Right lobe of liver (tissue), 4 donors: ENCODE measurements around the gene HOXC10.

Experiments used
- POLR2A ChIP-seq: fragments of 450-650 bp; IDR thresholded peaks from one replicate; pipeline ENCODE4 v1.6.1; 2017; ENCODE audit warnings: antibody characterized with exemption, mild to moderate bottlenecking
- TF ChIP-seq, protein P1 (sequence below), 4 donors: fragments of 200-600 bp in 3 of 4; fragments of 450-650 bp in 1 of 4; IDR thresholded peaks; one replicate each; pipeline versions ENCODE4 v1.5.1 to v1.8.0; 2016 to 2022; ENCODE audit warnings: antibody characterized with exemption in 4 of 4, mild to moderate bottlenecking in 2 of 4
- donor health status: DM: no; HTN: no; CAD: no.
- donor health status: DM: no; HTN: no; CAD: no.
- donor health status: DM: no; HTN: yes; CAD: no.

DNA sequence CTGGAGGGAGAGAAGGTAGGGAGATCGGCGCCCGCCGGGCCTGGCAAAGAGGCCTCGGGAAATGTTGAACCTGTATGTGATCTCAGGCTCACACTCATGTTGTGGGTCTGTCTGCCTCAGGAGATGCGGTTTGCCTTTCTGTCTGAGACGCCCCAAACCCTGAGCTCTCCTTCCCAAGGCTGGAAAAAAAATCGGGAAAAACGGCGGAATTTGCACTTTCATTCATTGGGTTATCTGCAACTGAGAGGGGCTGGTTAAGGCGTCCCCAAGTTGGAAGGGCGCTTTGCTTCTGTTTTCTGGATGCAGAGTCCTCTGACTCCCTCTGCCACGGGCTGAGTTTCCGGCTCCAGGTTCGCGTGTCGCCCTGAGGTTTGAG, 10.0 kb downstream of the HOXC10 start:
- TF ChIP-seq, protein P1, sequence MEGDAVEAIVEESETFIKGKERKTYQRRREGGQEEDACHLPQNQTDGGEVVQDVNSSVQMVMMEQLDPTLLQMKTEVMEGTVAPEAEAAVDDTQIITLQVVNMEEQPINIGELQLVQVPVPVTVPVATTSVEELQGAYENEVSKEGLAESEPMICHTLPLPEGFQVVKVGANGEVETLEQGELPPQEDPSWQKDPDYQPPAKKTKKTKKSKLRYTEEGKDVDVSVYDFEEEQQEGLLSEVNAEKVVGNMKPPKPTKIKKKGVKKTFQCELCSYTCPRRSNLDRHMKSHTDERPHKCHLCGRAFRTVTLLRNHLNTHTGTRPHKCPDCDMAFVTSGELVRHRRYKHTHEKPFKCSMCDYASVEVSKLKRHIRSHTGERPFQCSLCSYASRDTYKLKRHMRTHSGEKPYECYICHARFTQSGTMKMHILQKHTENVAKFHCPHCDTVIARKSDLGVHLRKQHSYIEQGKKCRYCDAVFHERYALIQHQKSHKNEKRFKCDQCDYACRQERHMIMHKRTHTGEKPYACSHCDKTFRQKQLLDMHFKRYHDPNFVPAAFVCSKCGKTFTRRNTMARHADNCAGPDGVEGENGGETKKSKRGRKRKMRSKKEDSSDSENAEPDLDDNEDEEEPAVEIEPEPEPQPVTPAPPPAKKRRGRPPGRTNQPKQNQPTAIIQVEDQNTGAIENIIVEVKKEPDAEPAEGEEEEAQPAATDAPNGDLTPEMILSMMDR (IDR thresholded peaks at IDR 0.05), result no peak
- no peak for TF ChIP-seq POLR2A
